NCI-H2171 (cell line): Measurements from ENCODE around the gene RTEL1.
"Not testable (repeated sequence)": the region's sequence is repeated elsewhere in the genome, so short reads cannot be mapped to it uniquely, and the experiment has no call there.

Experiments used
- DNase-seq: peaks from one replicate; lab custom pipeline; 2025; lab: John Stamatoyannopoulos, UW

Gene RTEL1

GRCh38 chr20:63671695-63672094 lies 13.6 kb downstream of the RTEL1 start:
- not testable (repeated sequence) for DNase-seq

- DNase-seq: no peak
These were observed 14.6 kb downstream of the RTEL1 start for GRCh38 chr20:63672666-63673065.

GRCh38 chr20:63673951-63674350 lies 15.8 kb downstream of the RTEL1 start:
- DNase-seq: no peak

GRCh38 chr20:63675681-63676368 lies 17.7 kb downstream of the RTEL1 start:
- no peak for DNase-seq

- DNase-seq: no peak
These were observed 20.0 kb downstream of the RTEL1 start for GRCh38 chr20:63678071-63678470.

- no peak for DNase-seq
These were observed 20.8 kb downstream of the RTEL1 start for GRCh38 chr20:63678667-63679465.

- no peak for DNase-seq
These were observed 21.7 kb downstream of the RTEL1 start for GRCh38 chr20:63679799-63680305.

GRCh38 chr20:63680427-63680826 lies 22.3 kb downstream of the RTEL1 start:
- DNase-seq: no peak

- no peak for DNase-seq
These were observed 22.9 kb downstream of the RTEL1 start for GRCh38 chr20:63680857-63681608.

- DNase-seq: no peak
These were observed 23.6 kb downstream of the RTEL1 start for GRCh38 chr20:63681609-63682142.

- DNase-seq: no peak
These were observed 24.4 kb downstream of the RTEL1 start for GRCh38 chr20:63682384-63683139.

GRCh38 chr20:63685269-63686026 lies 27.3 kb downstream of the RTEL1 start:
- DNase-seq: no peak

GRCh38 chr20:63686094-63686491 lies 28.0 kb downstream of the RTEL1 start:
- DNase-seq: no peak

GRCh38 chr20:63686492-63687321 lies 28.6 kb downstream of the RTEL1 start:
- DNase-seq: no peak

GRCh38 chr20:63687419-63688178 lies 29.5 kb downstream of the RTEL1 start:
- DNase-seq: no peak

GRCh38 chr20:63688228-63689045 lies 30.3 kb downstream of the RTEL1 start:
- DNase-seq: no peak

GRCh38 chr20:63689046-63690002 lies 31.2 kb downstream of the RTEL1 start:
- no peak for DNase-seq
